OCI-M2 (cell line): Measurements from ENCODE around the gene NSFL1C.
"Not testable (repeated sequence)": the region's sequence is repeated elsewhere in the genome, so short reads cannot be mapped to it uniquely, and the experiment has no call there.

ENCODE experiments used
- DNase-seq: peaks from one replicate; lab custom pipeline; 2025; ENCODE audit not compliant: unreplicated experiment; lab: John Stamatoyannopoulos, UW

The NSFL1C gene

DNA sequence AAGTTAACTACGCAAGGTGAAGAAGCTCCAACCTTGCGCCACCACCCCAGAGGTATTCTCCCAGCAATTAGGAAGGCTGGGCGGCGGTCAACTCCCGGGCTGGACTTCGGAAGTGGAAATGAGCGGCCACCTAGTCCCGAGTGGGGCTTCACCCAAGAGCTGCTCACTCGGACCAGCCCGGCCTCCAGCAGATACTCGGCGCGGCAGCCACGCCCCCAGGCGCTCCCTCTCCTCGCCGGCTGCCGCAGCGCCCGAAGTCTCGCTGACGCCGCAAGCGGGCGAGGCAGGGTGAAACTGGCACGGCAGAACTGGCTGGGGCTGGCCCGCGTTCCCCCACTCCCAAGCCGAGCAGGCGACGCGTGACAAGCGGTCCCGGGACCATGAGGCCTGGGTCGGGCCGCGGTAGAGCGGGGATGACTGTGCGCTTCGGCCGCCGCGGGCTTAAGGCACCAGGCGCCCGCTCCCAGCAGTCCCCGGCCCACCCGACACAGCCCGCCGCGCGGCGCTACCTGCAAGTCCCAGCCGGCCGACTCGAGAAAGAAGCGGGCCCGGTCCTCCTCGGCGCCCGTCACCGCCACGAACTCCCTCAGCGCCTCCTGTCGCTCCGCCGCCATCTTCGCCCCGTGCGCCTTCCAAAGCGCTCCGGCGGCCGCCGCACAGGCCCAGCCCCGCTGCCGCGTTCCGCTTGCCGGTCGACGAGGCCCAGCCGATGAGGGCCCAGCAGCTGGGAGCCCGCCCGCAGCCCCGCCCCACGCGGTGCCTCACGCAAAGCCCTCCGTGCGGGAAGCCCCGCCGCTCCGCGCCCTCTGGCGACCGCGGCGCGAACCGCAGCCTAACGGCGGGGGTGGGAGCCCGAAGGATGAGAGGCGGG is at the start of gene NSFL1C:
Gene NSFL1C (minus strand): TSS at position 639 of the 871 bp plus-strand sequence. CDS start 25 bp downstream, at position 614.
- peak; percentile 73 for DNase-seq

DNA sequence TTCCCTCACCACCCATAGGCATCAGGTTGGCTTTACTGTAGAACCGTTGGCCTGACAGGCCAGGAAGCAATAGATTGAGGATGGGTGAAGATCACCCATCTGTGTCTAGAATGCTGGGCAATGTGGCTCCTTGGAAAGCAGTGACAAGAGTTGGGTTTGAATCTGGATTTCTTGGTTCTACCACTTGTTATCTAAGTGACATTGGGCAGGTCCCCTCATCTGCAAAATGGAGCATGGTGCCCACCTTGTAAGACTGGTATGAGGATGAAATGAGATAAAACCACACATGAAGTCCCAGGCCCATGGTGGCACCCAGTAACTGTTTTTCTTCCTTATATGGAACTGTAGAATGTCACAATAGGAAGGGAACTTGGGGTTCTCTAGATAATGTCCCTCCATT is 47.2 kb upstream of the NSFL1C start:
- DNase-seq, result no peak

DNA sequence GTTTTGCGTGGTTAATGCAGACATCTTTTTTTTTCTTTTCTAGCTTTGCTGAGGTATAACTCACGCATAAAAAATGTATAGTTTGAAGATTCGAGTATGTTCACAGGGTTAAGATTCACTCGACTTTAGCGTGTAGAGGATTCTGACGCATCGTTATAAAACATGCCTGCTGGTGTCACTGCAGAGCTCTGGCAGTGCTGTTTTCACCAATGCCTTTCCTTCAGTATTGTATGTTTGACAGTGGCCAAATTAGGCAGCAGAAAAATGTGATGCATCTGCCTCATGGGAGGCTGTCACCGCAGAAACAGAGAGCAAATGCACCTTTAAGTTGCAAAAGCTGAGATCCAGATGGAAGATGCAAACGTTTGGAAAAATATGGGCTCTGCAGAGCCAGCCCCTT is 42.6 kb upstream of the NSFL1C start:
- DNase-seq, result no peak

DNA sequence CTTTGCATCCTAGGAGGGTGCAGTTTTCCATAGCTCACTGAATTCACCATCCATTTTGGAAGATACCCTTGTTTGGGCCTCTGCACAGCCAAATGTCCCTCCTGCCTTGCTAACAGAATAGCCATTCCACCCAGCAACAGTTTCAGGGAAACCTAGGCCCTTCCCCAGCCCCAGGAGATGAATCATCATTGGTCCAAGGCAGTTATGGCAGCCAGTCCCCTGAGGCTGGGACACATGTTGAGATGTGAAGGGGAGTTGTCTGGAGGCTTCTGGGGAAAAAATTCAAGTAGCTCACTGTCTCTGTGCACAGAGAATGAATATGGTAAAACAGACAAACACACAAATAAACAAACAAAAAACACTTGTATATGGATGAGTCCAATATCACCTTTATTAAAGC is 41.9 kb upstream of the NSFL1C start:
- no peak for DNase-seq

DNA sequence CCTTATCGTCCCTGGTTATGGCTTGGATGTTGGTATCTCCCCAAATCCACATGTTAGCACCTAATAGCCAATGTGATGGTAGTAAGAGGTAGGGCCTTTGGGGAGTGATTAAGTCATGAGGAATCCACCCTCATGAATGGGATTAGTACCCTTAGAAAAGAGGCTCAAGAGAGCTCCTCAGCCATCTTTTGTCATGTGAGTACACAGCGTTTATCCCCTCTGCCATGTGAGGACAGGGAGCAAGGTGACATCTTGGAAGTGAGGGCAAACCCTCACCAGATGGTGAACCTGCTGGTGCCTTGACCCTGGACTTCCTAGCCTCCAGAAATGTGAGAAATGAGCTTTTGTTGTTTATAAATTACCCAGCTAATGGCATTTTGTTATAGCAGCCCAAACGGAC is 40.6 kb upstream of the NSFL1C start:
- no peak for DNase-seq

DNA sequence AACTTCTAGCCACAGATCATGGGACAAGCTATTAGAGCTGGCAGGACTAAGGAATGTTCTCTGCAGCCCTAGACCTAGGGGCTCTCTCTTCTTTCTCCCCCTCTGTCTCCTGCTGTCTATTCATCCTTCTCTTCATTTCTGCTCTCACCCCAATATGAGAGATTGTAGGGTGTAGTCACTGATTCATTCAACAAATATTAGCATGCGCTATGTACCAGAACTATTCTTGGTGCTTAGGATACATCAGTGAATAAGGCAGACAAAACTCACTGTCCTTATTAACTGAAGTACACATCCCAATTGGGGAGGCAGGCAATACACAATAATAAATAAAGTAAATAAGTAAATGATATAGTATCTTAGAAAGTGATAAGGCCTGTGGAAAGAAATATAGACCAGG is 39.2 kb upstream of the NSFL1C start:
- DNase-seq, result no peak

DNA sequence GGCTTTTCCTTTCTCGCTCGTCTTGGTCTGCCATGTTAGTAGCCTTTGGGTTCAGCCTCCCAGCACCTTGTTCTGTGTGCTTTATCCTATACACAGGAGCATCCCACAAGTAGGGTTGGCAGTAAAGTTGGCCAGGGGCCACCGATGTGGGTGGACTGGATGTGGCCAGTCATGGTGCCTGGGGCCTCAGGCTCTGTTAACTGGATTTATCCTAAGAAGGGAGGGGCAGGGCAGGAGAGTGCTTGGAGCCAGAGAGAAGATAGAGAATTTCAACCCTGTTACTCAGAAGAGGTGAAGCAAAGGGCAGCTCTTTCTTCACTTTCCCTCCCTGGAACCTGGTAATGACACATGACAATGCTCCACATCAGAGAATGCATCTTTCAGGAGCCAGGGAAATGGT is 38.7 kb upstream of the NSFL1C start:
- no peak for DNase-seq

DNA sequence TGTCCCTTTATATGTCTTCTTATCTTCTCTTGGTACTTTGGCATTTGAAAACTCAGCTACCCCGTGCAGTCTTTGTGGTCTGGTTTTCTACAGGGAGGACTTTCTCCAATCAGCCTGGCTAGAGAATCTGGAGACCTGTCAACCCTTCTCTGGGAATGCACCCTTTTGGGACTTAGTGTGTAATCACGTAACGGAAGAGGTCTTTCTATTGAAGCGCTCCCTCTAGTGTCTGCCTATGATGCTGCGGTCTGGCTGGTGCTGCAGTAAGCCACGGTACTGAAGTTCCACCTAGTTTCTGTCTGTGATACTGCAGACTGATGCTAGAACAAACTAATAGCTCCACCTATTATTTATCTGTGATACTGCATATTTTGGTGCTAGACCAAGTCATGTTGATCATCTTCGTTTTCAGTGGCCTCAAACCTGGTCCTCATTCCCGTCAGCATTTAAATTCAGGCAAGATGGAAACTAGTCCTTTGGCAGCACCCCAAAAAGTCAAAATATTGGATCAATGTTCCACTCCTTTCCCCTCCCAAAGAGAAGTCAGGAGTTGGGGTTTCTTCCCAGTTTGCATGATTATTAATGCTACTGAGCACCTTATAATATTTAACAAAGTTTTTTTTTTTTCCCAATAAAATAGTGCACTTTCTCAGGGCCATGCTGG is 37.0 kb upstream of the NSFL1C start:
- peak; percentile 46 for DNase-seq

DNA sequence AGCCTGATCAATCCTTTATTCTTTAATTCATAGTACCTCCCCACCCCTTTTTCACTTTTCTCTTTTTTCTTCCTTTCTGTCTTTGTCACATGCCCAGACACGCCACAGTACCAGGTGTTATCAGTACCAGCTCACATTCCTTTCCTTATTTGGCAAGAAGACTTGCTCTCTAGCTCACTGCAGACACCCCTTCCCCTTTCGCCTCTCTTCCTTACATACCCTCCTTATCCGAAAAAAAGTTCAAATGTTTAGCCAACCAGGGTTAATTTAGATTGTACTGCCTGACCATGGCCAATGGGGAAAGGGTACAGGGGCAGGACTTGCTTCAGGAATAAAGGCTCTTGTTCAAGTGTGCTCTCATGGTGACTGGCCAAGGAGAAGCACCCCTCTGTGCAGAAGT is 33.8 kb upstream of the NSFL1C start:
- DNase-seq, result no peak

DNA sequence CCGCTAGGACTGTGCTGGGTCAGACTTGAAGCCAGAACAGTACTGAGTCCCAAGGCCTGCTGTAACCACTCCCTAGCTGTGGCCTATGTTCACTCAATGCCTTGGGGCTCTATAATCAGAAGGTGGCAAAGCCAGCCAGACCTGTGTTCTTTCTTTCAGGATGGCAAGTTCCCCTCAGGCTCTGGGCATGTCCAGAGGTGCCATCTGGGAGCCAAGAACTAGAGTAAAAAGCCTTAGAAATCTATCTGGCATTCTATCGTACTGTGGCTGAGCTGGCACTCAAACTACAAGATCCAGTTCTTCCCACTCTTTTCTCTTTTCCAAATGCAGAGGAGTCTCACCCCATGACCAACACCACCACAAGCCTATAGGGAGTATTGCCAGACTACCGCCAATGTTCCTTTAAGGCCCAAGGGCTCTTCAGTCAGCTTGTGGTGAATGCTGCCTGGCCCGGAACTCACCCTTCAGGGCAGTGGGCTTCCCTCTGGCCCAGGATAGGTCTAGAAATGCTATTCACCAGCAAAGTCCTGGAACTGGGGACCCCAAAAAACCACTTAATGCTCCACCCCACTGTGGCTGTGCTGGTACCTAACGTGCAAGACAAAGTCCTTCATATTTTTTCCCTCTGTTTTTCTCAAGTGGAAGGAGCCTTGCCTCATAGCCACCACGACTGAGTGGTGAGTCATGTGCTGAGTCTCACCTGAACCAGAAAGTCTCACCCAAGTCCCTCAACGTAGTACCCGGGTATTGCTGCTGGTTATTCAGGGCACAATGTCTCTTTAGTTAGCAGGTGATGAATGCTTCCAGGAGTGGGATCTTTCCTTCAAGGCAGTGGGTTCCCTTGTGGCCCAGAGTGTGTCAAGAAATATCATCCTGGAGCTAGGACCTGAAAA is 33.1 kb upstream of the NSFL1C start:
- DNase-seq, result no peak

DNA sequence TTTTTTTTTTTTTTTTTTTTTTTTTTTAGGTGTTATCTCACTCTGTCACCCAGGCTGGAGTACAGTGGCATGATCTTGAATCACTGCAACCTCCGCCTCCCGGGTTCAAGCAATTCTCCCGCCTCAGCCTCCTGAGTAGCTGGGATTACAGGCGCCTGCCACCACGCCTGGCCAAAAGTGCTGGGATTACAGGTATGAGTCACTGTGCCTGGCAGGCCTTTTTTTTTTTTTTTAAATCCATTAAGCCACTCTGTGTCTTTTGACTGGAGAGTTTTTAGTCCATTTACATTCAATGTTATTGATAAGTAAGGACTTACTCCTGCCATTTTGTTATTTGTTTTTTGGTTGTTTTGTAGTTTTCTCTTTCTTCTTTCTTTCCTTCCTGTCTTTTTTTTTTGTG is 30.7 kb upstream of the NSFL1C start:
- DNase-seq, result not testable (repeated sequence)

DNA sequence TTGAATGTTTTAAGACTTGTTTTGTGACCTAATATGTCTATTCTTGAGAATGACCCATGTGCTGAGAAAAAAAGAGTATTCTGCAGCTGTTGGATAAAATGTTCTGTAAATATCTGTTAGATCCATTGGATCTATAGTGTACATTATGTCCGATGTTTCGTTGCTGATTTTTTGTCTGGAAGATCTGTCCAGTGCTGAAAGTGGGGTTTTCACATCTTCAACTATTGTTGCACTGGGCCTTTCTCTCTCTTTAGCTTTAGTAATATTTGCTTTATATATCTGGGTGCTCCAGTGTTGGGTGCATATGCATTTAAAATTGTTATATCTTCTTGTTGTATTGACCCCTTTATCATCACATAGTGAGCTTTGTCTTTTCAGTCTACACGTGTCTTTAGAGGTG is 30.3 kb upstream of the NSFL1C start:
- DNase-seq, result no peak

DNA sequence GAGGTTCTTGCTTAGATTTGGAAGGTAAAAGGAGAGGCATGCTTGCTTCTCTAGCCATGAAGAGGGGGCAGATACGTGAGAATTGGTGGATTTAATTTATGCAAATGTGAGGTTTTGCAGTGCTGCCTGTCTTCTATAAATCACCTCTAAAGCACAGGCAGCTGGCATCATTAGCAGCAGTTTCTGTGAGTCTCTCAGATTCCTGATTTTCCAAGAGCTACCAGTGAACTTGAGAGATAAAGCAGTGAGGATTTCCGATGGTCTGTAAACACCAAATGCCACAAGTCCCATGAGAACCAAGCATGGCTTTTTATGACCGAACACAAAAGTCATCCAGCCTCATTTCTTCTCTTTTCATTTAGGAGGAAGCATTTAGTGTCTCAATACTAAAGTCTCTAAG is 27.8 kb upstream of the NSFL1C start:
- DNase-seq, result no peak

DNA sequence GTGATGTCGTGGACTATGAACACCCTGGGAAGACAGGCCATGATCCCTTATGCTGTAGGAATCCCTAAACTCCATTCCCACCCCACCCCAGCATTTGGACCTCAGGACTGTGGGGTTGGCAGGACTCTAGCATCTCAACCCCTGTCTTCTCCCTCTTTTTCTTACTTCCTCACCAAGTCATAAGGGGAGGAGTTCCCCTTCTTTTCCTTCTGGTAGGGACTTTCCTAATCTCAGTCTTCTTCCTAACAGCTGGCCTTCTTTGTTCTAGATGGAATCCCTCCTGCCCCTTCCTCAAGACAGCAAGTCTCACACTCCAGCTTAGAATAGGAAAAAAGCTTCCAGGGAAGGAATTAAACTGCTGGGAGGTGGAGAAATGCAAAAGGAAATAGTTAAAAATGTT is 26.9 kb upstream of the NSFL1C start:
- no peak for DNase-seq

DNA sequence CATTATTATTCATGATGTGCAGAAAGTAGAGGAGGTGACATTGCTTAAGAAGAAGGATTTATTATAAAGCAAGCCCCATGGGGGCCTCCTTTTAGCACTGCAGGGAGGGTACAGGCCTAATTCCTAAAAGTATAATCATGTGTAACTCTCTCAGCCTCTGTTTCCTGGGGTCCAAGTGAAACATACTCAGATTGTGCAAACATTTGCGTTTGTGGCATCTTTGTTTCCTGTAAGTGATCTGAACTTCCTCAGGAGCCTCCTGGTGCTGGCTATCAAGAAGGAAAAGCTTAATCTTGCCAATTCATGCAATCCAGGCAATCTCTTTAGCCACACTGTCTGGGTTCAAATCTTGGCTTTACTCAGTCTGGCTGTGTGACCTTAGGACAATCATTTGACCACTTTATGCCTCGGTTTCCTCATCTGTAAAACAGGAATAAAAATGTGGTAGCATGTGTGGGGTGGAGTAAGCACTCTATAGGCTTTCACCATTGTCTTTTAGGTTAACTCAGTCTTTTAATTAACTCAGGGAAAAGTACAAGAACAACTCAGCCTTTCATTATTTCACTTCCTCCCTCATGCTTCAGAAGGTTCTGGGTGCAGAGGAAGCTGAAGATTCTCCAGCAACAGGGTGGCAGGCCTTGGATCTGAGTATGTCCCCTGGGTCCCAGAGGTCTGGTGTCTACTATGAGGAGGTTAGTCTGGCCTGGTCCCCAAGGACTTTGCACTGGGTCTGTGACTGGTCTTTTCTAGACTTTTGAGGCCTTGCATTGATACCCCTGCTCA is 25.4 kb upstream of the NSFL1C start:
- no peak for DNase-seq

DNA sequence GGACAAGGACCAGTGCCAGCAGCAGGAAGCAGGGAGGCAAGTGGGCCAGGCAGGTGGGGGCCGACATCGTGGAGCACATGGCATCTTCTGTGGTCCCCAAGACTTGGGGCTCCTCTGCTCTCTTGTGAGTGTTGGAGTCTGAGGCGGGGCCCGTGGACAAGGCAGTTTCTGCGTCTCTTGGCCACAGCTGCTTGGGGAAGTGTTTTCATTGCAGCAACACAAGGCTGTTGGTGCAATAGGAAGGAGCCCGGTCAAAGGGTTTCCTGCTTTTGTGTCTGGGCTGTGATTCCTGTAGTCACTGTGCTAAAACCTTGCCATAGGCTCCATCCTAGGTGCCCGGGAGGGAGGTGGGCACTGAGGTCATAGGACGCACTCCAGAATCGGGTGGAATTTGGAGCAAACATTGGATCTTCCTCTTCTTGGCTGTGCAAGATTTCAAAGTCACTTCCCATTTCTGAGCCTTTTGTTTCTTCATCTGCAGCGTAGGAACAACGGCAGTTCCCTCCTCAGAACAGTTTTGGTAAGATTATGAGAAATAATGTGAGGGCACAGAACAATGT is 24.7 kb upstream of the NSFL1C start, which contains the start of gene SIRPB2:
Gene SIRPB2 (minus strand): TSS at position 140 of the 560 bp plus-strand sequence. CDS start 61 bp downstream, at position 79.
- DNase-seq, result no peak

DNA sequence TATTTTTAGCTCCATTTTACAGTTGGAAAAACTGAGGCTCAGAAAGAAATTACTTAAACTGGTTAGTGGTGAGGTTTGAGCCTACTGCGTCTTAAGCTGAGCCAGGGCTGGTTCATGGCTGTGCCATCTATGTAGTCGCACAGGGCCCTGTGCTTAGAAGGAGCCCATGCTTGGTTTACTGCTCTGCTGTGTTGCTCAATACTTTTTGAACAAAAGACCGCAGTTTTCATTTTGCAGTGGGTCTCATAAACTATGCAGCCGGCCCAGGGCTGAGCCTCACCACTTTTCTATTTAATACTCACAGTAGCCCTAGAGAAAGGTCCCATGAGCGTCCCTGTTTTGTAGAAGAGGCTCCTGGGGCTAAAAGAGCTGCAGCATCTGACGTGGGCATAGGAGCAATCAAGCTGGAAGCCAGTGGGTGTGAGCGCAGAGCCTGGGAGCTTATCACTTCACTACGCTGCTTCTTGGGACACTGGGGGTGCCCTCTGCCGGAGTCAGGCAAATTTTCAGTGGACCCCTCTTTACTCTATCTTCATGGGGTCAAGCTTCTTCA is 24.1 kb upstream of the NSFL1C start:
- no peak for DNase-seq

DNA sequence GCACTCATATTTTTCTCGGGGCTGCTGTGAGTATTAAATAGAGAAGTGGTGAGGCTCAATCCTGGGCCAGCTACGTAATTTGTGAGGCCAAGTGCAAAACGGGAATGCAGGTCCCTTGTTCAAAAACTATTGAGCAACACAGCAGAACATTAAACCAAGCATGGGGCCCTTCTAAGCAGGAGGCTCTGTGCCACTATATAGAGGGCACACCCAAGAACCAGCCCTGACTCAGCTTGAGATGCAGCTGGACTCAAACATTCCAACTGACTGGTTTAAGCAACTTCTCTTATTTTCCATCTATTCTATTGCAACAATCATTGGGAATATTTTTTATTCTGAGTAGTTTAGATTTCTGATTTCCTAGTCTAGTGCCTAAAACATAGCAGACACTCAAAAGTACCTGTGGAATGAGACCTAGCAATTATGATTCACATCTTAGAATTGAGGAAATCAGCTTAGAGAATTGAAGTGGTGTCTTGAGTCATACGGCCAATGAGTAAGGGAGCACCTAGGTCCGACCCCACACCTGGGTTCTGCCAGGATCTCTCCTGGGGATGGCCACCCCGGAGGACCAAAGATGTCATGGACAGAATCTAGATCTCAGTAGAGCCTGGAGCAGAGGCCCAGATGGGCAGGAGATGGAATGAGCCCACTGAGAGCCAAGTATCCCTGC is 23.3 kb upstream of the NSFL1C start:
- no peak for DNase-seq

DNA sequence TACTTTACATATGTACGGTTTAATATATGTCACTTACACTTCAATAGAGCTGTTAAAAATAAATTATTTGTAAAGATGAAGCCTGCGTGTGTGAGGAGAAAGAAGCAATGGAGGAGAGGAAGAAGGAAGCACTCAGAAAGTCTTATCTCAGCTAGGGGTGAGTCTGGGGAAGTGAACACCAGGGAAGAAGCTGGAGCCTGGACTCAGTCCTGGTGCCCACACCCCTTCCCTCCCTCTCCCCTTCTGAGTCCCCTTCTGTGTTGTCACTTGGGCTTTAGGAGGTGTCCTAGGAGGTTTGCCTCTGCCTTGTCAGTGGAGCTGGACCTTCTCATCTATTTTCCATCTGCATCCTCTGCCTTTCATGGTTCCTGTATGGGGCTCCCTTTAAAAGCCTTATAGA is 22.7 kb upstream of the NSFL1C start:
- DNase-seq, result no peak
